HG03045 (cell line): ENCODE measurements around the gene SNRNP40.

Source experiments
- ATAC-seq: cut with Tn5 transposase; IDR thresholded peaks from one replicate; pipeline ENCODE4 v1.9.1; 2021; ENCODE audit warnings: mild to moderate bottlenecking, moderate library complexity; ENCODE audit not compliant: unreplicated experiment

SNRNP40 gene

DNA sequence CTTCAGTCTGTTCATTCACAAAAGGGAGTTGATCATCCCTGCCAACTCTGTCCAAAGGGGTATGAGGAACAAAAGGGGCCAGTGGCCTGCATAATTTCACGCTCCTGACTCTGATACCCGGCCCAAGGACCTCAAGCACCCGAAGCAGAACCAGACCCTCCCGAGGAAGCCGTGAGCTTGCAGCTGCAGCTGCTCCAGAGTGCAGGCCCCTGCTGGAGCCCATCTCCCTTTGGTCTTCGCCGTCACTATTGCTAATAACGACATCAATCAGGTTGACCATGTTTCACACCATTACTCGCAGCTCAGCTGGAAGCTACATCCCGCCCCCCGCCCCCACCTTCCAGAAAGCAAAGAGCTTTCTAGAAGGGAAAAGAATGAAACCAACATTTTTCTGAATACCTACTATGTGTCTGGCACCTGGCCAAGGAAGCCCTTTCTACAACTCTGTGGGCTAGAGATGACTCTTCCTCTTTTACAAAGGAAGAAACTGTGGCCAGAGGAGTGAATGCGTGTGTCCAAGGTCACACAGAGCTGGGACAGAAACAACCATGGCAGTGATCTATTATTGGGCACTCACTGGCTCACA is 62.4 kb downstream of the SNRNP40 start:
- no peak for ATAC-seq

DNA sequence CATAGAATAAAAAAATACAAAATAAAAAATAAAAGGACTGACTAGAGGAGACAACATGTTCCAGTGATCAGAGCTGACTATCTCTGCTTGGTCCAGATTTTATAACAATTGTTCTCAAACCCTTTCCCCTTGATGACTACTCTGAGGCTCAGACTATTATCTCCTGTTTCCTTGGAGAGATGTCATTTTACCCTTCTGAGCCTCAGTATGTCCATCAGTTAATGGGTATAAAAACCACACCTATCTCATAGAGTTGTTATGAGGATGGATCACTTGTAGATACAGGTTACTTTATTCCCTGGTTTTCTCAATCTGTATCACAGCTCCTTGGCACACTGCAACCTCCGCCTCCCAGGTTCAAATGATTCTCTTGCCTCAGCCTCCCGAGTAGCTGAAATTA is 63.9 kb downstream of the SNRNP40 start:
- no peak for ATAC-seq

DNA sequence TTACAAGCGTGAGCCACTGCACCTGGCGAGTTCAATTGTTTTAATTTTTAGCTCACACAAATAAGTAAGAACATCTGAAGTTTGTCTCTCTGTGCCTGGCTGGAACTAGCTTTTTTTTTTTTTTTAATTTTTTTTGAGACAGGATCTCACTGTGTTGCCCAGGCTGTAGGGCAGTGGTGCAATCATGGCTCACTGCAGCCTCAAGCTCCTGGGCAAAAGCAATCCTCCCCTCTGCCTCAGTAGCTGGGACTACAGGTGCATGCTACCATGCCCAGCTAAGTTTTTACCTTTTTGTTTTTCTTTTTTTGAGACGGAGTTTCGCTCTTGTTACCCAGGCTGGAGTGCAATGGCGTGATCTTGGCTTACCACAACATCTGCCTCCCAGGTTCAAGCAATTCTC is 64.8 kb downstream of the SNRNP40 start:
- no peak for ATAC-seq

DNA sequence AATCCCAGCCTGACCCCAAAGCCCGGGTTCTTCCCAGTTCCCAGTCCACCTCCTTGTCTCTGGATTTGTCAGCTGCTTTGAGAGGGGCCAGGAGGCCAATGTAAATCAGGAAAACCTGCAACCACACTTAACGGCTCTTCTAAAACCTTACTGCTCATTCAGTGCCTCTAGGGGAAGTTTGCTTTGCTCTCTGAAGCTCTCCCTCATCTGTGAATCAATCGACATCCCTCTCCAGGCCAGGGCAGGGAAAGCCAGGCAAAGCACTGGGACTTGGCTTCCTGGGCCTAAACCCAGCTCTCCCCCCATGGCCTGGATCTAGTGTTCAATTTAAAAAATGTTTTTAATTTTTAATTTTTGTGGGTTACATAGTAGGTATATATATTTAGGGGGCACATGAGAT is 66.2 kb downstream of the SNRNP40 start:
- no peak for ATAC-seq

DNA sequence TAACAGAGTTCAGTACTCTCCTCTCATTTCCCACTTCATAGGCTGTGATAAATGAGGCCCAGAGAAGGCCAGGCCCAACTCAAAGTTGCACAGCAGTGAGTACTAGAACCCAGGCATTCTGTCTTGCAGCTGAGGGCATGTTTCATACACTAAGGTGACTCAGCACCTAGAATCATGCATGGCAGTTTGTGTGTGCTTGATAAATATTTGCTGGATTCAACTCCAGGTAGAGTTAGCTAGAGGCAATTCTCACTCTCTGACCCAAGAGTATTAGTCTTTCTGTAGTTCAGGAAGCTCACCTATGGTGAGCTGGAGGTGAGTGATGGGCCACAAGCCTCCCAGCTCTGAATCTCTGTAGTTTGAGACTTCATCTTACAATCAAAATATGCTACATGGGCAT is 67.6 kb downstream of the SNRNP40 start:
- ATAC-seq, result no peak

DNA sequence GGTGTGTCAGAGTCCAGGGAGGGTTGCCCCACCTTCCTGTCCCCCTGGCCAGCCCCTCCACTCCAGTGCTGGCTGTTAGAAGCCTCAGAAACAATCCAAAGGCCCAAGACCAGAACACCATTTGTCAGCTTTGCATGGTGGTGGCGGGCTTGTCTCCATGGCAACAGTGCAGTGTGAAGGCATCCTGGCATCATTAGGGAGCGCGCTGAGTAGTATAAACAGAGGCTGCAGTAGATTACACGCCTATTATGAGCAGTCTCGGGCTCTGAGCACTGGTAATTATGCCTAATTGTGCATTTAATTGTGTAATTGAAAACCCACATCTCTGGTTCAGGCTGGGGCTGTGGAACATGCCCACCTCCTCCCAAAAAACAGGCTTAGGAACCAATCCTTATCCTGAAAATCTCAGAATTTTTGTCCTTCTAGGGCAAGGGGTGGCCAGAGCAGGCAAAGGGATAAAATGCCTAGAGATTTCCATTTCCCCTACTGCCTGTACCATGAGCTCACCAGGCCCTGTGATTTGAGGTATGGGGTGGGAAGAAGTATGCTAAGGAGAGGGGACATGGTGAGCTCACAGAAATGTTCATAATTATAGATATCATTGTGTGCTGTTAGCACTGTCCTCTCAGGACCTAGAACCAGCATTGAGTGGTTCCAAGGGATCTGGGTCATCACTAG is 68.6 kb downstream of the SNRNP40 start:
- ATAC-seq, result no peak

DNA sequence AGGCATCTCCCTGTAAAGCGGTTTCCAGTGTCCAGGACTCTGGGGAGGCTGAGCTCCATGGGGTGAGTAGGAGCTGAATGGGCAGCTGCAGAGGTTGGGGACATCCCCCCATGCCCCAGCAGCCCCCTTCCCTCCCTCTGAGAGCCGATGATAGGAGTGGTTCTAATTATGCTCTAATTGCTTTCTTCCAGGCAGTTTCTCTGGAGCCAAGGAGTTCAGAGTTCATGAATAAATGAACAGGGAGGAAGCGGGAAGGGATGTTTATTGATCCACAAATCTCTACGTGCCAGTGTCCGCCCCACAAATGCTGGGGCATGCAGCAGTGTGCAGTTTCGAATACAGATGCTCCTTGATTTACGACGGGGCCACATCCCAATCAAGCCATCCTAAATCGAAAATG is 72.5 kb downstream of the SNRNP40 start:
- ATAC-seq, result no peak

DNA sequence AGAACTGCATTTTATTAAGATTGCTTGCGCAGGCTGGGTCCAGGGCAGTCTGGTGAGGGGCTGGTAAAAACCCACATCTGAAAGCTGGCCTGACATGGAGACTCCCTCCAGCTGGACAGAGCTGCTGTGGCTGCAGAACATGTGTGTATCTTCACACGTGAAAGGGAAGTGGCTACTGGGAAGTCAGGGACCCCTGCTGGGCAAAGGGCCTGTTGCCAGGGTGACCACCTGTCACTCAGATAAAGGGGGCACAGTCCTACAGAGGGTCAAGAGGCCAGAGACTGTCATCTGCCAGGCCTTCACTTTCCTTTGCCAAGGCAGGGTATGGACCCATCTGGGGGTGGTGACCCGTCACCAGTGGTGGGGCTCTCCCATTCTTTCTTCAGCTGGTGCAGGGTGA is 74.4 kb downstream of the SNRNP40 start:
- no peak for ATAC-seq

DNA sequence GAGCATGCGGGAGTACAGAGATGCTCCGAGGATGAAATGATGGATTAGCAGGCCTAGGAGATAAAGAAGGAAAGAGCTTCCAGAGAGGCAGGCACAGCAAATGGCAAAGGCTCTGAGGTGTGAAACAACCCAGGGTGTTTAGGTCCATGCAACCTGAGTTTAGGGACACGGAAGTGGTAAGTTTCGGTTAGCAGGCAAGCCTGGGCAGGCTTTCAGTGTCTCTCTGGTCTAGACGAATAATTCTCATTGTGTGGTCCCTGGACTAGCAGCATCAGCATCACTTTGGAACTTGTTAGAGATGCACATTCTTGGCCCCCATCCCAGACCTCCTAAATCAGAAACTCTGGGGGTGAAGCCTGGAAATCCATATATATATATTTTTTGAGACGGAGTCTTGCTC is 75.5 kb downstream of the SNRNP40 start:
- no peak for ATAC-seq

DNA sequence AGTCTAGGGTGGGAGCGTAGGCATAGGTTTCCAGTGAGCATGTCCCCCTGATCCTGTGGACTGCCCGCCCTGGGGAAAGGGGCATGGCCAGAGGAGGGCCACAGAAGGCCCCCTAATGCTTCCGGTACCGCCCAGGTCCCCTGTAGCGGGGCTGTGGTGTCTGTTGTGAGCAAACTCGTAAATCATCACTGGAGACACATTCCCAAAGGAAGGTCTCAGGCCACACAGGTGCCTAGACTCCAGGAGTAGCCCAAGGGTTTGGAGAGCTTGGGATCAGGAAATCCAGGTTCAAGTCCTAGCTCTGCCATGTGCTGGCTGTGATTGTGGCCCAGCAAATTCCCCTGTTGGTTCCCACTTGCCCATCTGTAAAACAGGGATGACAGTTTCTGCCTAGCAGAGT is 77.1 kb downstream of the SNRNP40 start:
- ATAC-seq, result no peak

DNA sequence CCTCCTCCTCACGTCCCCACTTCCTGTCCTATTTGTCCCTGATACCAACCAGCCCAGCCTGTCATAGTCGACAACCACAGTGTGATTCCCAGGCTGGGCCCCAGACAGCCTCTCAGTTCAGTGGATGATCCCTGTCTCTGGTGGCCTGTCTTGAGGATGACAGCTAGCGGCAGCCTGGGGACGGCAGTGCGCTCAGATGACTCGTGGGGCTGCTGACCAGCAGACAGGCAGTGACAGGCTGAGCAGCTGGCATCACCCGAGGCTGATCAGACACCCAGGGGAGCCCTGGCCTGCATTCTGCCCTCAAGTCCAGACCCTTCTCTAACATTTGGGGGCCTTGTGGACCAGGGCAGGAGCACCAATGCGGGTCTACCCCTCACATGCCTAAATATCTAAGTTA is 77.9 kb downstream of the SNRNP40 start:
- no peak for ATAC-seq

DNA sequence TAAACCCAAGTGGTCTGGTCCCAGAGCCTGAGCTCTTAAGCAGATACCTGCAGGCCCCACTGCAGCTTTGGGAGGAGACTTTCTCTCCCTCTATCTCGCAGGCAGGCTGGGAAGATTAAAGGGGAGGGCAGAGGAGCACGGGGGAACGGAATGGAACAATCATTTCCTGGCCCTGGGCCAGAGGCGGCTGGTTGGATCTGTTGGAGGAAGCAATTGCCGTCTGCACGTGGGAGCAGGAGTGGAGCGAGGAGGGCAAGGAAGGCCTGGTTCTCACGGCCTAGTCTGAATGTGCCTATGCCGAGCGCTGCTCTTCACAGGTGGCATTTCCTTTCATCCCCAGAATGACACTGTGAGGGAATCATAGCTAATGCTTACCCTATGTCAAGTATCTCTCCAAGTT is 80.6 kb downstream of the SNRNP40 start:
- ATAC-seq, result no peak

DNA sequence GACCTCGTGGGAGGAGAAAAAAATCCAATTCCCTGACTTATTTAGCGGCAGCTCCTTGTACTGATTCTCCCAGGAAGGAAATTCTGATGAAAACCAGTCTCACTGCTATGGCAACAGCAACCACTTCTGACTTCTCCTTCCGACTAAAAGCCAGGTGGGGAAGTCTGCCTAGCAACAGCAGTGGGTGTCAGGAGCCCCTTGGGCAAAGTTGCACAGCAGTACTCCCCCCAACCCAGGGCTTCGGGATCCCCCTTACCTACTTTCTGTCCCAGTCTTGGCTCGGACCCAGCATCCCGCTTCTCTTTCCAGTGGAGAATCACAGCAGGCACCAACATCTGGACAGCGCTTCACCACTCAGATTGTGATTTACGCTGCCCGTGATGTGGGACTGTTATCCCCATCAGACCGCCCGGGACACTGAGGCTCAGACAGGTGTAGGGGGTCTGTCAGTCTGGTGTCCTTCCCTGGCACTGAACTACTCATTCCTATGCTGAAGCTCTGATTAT is 81.5 kb downstream of the SNRNP40 start:
- no peak for ATAC-seq

DNA sequence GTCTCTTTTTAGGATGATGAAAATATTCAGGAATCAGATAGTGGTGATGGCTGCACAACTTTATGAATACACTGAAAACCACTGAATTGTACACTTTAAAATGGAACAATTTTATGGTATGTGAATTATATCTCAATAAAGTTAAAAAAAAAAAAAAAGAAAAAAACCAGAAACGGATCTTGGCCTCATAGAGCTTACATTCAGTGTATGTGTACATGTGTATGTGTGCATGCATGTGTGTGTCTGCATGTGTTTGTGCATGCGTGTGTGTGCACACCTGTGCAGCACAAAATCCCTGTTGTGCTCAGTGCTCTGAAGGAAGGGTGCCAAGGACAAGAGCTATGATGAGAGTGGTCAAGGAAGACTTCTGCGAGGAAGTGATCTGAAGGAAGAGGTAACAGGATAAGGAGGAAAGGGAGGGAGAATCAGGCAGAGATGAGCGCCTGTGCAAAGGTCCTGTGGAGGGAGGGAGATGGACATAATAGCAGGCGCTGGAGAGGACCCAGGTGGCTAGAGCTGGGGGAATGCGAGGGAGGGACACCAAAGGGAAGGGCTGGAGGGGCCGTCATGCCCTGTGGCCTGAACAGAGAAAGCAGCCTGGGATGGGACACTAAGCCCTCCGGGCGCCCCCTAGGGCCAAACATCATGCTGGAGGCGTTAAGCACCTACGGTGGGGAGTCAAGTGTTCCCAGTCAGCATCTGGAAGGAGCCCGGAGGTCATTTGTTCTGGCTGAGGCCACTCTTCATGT is 82.1 kb downstream of the SNRNP40 start:
- no peak for ATAC-seq
